ENCODE results near the gene OFD1. TPM values are rescaled to one million over a fixed set of nuclear protein-coding genes. Genes with fewer than 3 reads are reported as not detected.

The OFD1 gene
- polyA plus RNA-seq, 2 of the 4 experiments (the other 2 are of a cell fraction): 14.8 to 24.9 TPM

- no peaks in the 10 kb centered on the region for H3K4me1 ChIP-seq
- FAIRE-seq (no peak), DNase-seq (ENCODE audit: low read depth in 1 of 2, low spot score in 1 of 2) (no peak), ATAC-seq (no peak)
- no peaks in the 10 kb centered on the region for H3K9me3 ChIP-seq
- ChIA-PET CTCF (interaction anchor here (0.7 to 4.8 kb wide), 10 partner anchors 9 to 725 kb away, joined by 3 to 28 read pairs (median 4); no protein-coding TSS in a partner anchor), POLR2A (no interaction called here)
- no peak overlapping the region for H3K27ac ChIP-seq
- WGBS (ENCODE audit: missing lambda C conversion rate): 94% methylated on average over 3 of the region's 3 CpGs
- H3K4me3 ChIP-seq: no peak overlapping the region
- no peak overlapping the region for H3K4me2 ChIP-seq
- TF ChIP-seq GATA3 (IDR thresholded peaks at IDR 0.05; ENCODE audit: borderline replicate concordance) (no peak), MAFK (IDR thresholded peaks at IDR 0.05; ENCODE audit: partially characterized antibody) (peak; percentile 4)
These were observed 13.9 kb downstream of the OFD1 start for GRCh38 chrX:13748486-13748885.

GRCh38 chrX:13750204-13750603 lies 15.7 kb downstream of the OFD1 start:
- Histone ChIP-seq H3K4me2 (no peak overlapping the region), H3K4me1 (no peaks in the 10 kb centered on the region), H3K9me3 (no peaks in the 10 kb centered on the region), H3K27ac (no peak overlapping the region), H3K4me3 (no peak overlapping the region)
- FAIRE-seq (peak; percentile 94), DNase-seq (ENCODE audit: low read depth in 1 of 2, low spot score in 1 of 2) (peak; percentile 46 to 69), ATAC-seq (peak; percentile 70 to 84; a peak in 5 of 6 replicates)
- peak; percentile 47 to 56 for TF ChIP-seq RAD21 (conservative IDR thresholded peaks at IDR 0.05 in 1 of 2, IDR thresholded peaks at IDR 0.05 in 1 of 2)
- peak; percentile 95 for TF ChIP-seq MAFK (IDR thresholded peaks at IDR 0.05; ENCODE audit: partially characterized antibody)
- peak; percentile 66 for TF ChIP-seq SMC3 (IDR thresholded peaks at IDR 0.05)
- no peak for TF ChIP-seq REST (IDR thresholded peaks at IDR 0.05)
- peak; percentile 60 for TF ChIP-seq CTCF (IDR thresholded peaks at IDR 0.05)
- ChIA-PET CTCF (interaction anchor here (1.0 to 4.8 kb wide), 12 partner anchors 10 to 283 kb away, joined by 3 to 28 read pairs (median 6); partner anchors contain the start of genes GEMIN8, OFD1 and TRAPPC2), POLR2A (no interaction called here)

- ChIA-PET POLR2A (no interaction called here), CTCF (interaction anchor here (1.0 to 4.8 kb wide), 13 partner anchors 11 to 282 kb away, joined by 3 to 28 read pairs (median 5); partner anchors contain the start of genes GEMIN8, OFD1 and TRAPPC2)
- no peaks in the 10 kb centered on the region for H3K4me1 ChIP-seq
- no peak overlapping the region for H3K4me2 ChIP-seq
- no peaks in the 10 kb centered on the region for H3K9me3 ChIP-seq
- DNase-seq (ENCODE audit: low read depth in 1 of 2, low spot score in 1 of 2) (no peak), ATAC-seq (no peak), FAIRE-seq (no peak)
- TF ChIP-seq PHF8 (IDR thresholded peaks at IDR 0.05; ENCODE audit: borderline replicate concordance, low read depth) (no peak), CBX8 (IDR thresholded peaks at IDR 0.05) (no peak), POLR2A (IDR thresholded peaks at IDR 0.05; ENCODE audit: low read length) (no peak), RARB (CRISPR knock-in tag; IDR thresholded peaks at IDR 0.05) (no peak), RCOR1 (IDR thresholded peaks at IDR 0.05; ENCODE audit: low read depth, low read length) (no peak), REST (IDR thresholded peaks at IDR 0.05) (no peak), HOXA7 (CRISPR knock-in tag; IDR thresholded peaks at IDR 0.05) (no peak), HMGXB4 (CRISPR knock-in tag; IDR thresholded peaks at IDR 0.05; ENCODE audit: borderline replicate concordance) (no peak), EHF (CRISPR knock-in tag; IDR thresholded peaks at IDR 0.05) (no peak), CBX2 (IDR thresholded peaks at IDR 0.05; ENCODE audit: borderline replicate concordance, low read depth) (no peak), PBX3 (IDR thresholded peaks at IDR 0.05) (no peak), EP300 (IDR thresholded peaks at IDR 0.05) (no peak), CHD4 (IDR thresholded peaks at IDR 0.05; ENCODE audit: borderline replicate concordance) (no peak), HES2 (IDR thresholded peaks at IDR 0.05) (no peak), ZNF302 (CRISPR knock-in tag; IDR thresholded peaks at IDR 0.05) (no peak), POLR2AphosphoS2 (conservative IDR thresholded peaks at IDR 0.05; ENCODE audit: low read length) (no peak)
- H3K27ac ChIP-seq: no peak overlapping the region
- H3K4me3 ChIP-seq: no peak overlapping the region
These were observed 16.3 kb downstream of the OFD1 start for GRCh38 chrX:13750812-13751211.

All from A549 (cell line).